Prostate gland (tissue), 2 donors: ENCODE results near the gene ANKMY2. TPM values are rescaled to one million over a fixed set of nuclear protein-coding genes. Genes with fewer than 3 reads are reported as not detected.
A peak's percentile ranks its signal among the peaks of the same experiment; 100 is the strongest.

Experiments
- DNase-seq: peaks from one replicate; pipeline ENCODE4 v3.0.0-alpha.2; 2019; ENCODE audit warnings: low spot score
- H3K27ac ChIP-seq, 2 donors: fragments of 200-600 bp; sonication (generic); 2 replicates each; pipeline ENCODE4 v1.5.1; 2017 to 2019
- H3K27me3 ChIP-seq: fragments of 200-600 bp; sonication (generic); replicated peaks from 2 replicates; pipeline ENCODE4 v1.5.1; 2019; ENCODE audit not compliant: insufficient read depth
- H3K36me3 ChIP-seq, 2 donors: fragments of 200-600 bp; sonication (generic); 1 replicate in 1 of 2; 2 replicates in 1 of 2; pipeline versions ENCODE4 v1.5.1 to v1.8.1; 2017 to 2019
- H3K4me1 ChIP-seq: fragments of 200-600 bp; sonication (generic); replicated peaks from 2 replicates; pipeline ENCODE4 v1.5.1; 2019
- H3K4me3 ChIP-seq, 2 donors: fragments of 200-600 bp; sonication (generic); 2 replicates each; pipeline ENCODE4 v1.5.1; 2017 to 2019
- H3K9me3 ChIP-seq: fragments of 200-600 bp; sonication (generic); 2 replicates; pipeline ENCODE4 v1.5.1; 2017
- CTCF ChIP-seq, 4 experiments: fragments of 200-600 bp in 2 of 4; fragments of 450-650 bp in 2 of 4; sonication (generic) in 2 of 4; IDR thresholded peaks; 1 replicate in 3 of 4; 2 replicates in 1 of 4; pipeline ENCODE4 v1.5.1; 2016 to 2019; ENCODE audit warnings: antibody characterized with exemption in 4 of 4, mild to moderate bottlenecking in 2 of 4, moderate library complexity in 2 of 4
- POLR2A ChIP-seq: fragments of 450-650 bp; IDR thresholded peaks from one replicate; pipeline ENCODE4 v1.6.1; 2016; ENCODE audit warnings: antibody characterized with exemption, mild to moderate bottlenecking
- POLR2AphosphoS5 ChIP-seq: sonication (generic); formaldehyde crosslinking; IDR thresholded peaks from one replicate; pipeline ENCODE4 v1.6.1; 2017; ENCODE audit warnings: antibody characterized with exemption
- WGBS: methylation state at CpG from one replicate; pipeline ENCODE4 v1.1.5; 2018; 5-methylcytosine and 5-hydroxymethylcytosine counted together
- intact Hi-C: fragments of 100-400 bp; cut with DNase I; formaldehyde crosslinking; loops from one replicate; pipeline ENCODE4 v1.14.2; 2022
- total RNA-seq, 2 donors: library from RNA; depleted of rRNA; stranded (reverse); fragments of >200 nt; gene quantifications; one replicate each; pipeline ENCODE4 v1.1.0, GENCODE V29; 2016

The ANKMY2 gene
- total RNA-seq, 2 donors from 2014 or later = 15.5 to 16.4 TPM

- H3K4me3 ChIP-seq = no peak overlapping the region
- no peaks in the 10 kb centered on the region for H3K36me3 ChIP-seq
- no peak for DNase-seq
- H3K9me3 ChIP-seq = no peaks in the 10 kb centered on the region
- intact Hi-C loops = no loop called here
- no peak overlapping the region for H3K27ac ChIP-seq
- TF ChIP-seq CTCF (IDR thresholded peaks at IDR 0.05) = no peak
- no peak for TF ChIP-seq POLR2AphosphoS5
- TF ChIP-seq POLR2A = no peak
- no peaks in the 10 kb centered on the region for H3K4me1 ChIP-seq
- 89% methylated on average over 4 of the region's 4 CpGs for WGBS
- H3K27me3 ChIP-seq = no peaks in the 10 kb centered on the region
Observed at GRCh38 chr7:16657656-16658279, 12.2 kb upstream of the ANKMY2 start.

GRCh38 chr7:16656141-16656540 is 10.6 kb upstream of the ANKMY2 start:
- DNase-seq = no peak
- intact Hi-C loops = no loop called here
- Histone ChIP-seq H3K4me1 (no peaks in the 10 kb centered on the region), H3K4me3 (no peak overlapping the region), H3K27ac (no peak overlapping the region), H3K27me3 (no peaks in the 10 kb centered on the region), H3K9me3 (no peaks in the 10 kb centered on the region), H3K36me3 (no peaks in the 10 kb centered on the region)
- TF ChIP-seq POLR2A (no peak), CTCF (IDR thresholded peaks at IDR 0.05) (no peak), POLR2AphosphoS5 (no peak)
- 87% methylated on average over 1 of the region's 1 CpG for WGBS

GRCh38 chr7:16655394-16655793 is 9.8 kb upstream of the ANKMY2 start:
- intact Hi-C loops = no loop called here
- Histone ChIP-seq H3K27ac (no peak overlapping the region), H3K36me3 (no peaks in the 10 kb centered on the region), H3K4me1 (no peaks in the 10 kb centered on the region), H3K27me3 (no peaks in the 10 kb centered on the region), H3K4me3 (no peak overlapping the region), H3K9me3 (no peaks in the 10 kb centered on the region)
- TF ChIP-seq POLR2A (no peak), CTCF (IDR thresholded peaks at IDR 0.05) (no peak), POLR2AphosphoS5 (no peak)
- DNase-seq = no peak

- Histone ChIP-seq H3K9me3 (no peaks in the 10 kb centered on the region), H3K27me3 (no peaks in the 10 kb centered on the region), H3K4me1 (no peaks in the 10 kb centered on the region), H3K36me3 (no peaks in the 10 kb centered on the region), H3K4me3 (no peak overlapping the region), H3K27ac (no peak overlapping the region)
- DNase-seq = peak; percentile 86
- intact Hi-C loops = no loop called here
- WGBS = 54% methylated on average over 2 of the region's 2 CpGs
- no peak for TF ChIP-seq POLR2A
- TF ChIP-seq CTCF (IDR thresholded peaks at IDR 0.05) = no peak
- TF ChIP-seq POLR2AphosphoS5 = peak; percentile 53
Observed at GRCh38 chr7:16652888-16653287, 7.3 kb upstream of the ANKMY2 start.

- intact Hi-C loops = no loop called here
Observed at GRCh38 chr7:16652240-16652583, 6.7 kb upstream of the ANKMY2 start.

More at GRCh38 chr7:16652240-16652583, 6.7 kb upstream of the ANKMY2 start:
- H3K27me3 ChIP-seq = no peaks in the 10 kb centered on the region
- 84% methylated on average over 7 of the region's 7 CpGs for WGBS
- no peak overlapping the region for H3K4me3 ChIP-seq
- no peak for DNase-seq
- no peaks in the 10 kb centered on the region for H3K36me3 ChIP-seq
- H3K27ac ChIP-seq = no peak overlapping the region
- TF ChIP-seq POLR2AphosphoS5 (no peak), CTCF (IDR thresholded peaks at IDR 0.05) (no peak), POLR2A (no peak)
- no peaks in the 10 kb centered on the region for H3K4me1 ChIP-seq
- H3K9me3 ChIP-seq = no peaks in the 10 kb centered on the region
